Neural cell (in vitro differentiated cells): Measurements from ENCODE around the gene CLCN3.

Experiments
- CTCF ChIP-seq: fragments of 450-650 bp; IDR thresholded peaks from 2 replicates; pipeline ENCODE4 v1.5.1; 2014; ENCODE audit warnings: antibody characterized with exemption, mild to moderate bottlenecking, moderate library complexity; ENCODE audit not compliant: poor library complexity, severe bottlenecking
- REST ChIP-seq: IDR thresholded peaks from 2 replicates; pipeline ENCODE4 v1.6.1; 2012; ENCODE audit warnings: borderline replicate concordance

- TF ChIP-seq CTCF (no peak), REST (peak; percentile 95)
Measured at GRCh38 chr4:169659716-169660670, 39.6 kb downstream of the CLCN3 start.
